NCI-H526 (cell line): ENCODE measurements around the gene PTPRC.

ENCODE experiments used
- DNase-seq, 2 experiments: peaks; one replicate each; lab custom pipeline; 2025; lab: John Stamatoyannopoulos, UW

The PTPRC gene

DNA sequence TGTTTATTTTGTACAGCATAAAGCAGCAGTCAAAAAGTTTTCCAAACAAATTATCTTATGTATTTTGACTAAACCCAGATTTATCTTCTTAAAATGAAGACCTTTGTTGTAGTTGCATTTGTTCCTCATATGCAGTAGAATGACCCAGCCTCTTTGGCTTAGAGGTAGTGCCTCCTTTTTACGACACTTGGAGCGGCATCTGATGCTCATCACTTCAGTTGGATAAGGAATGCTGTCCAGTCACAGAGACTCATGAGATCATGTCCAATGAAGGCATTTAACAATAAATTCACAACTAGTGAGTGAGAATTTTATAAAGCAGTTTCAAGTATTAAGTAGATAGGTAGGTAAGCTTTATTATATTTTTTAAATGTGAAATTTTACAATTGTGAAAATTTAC is 35.2 kb downstream of the PTPRC start:
- no peak for DNase-seq

DNA sequence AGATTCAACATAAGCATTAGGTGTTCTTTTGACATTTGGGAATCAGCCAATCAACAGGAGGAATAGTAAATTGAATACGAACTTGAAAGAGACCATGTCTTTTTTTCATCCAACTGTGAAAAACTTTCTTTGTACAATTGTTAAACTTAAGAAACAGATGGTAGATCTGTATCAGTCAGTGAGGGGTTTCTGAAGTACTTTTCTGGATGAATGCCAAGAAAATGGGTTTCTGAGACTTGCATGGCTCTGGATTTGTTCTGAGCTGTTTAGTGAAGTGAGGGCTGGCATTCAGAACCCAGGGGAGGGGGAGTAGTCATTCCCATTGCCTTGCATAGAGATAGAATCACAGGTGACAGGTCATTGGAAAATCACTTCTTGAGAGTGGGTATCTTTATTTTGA is 37.4 kb downstream of the PTPRC start:
- DNase-seq = no peak

DNA sequence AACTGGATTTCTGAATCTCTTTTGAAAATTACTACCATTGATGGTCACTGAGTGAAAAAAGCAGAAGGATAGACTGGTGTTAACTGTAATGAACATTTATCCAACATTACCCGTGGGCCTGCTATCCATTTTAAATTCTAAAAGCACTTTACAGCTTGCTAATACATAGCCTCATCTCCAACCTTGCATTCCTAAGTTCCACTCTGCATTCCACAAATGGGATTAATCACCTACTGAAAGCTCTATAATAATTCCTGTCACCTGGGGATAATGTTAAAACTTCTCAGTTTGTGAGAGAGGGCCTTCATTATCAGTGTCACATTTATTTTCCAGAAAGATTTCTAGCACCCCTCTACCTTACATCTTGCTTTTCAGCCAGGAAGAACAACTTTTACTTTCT is 38.2 kb downstream of the PTPRC start:
- no peak for DNase-seq

DNA sequence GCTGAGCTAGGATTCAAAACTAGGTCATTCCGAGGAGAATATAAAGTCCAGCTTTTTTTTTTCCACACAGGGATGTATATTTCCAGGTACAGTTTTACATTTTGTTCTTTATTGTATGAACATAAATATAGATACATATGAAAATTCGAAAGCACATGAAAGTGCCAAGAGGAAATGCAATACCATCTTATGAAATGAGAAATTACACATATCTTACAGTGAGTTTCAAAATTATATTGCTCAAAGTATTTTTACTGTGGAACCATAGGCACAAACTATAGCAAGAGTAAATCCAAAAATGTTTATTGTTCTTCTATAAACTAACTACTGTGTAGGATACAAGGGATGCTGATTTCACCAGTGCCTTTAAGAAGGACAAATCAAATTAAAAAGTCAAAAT is 39.0 kb downstream of the PTPRC start:
- DNase-seq = no peak

DNA sequence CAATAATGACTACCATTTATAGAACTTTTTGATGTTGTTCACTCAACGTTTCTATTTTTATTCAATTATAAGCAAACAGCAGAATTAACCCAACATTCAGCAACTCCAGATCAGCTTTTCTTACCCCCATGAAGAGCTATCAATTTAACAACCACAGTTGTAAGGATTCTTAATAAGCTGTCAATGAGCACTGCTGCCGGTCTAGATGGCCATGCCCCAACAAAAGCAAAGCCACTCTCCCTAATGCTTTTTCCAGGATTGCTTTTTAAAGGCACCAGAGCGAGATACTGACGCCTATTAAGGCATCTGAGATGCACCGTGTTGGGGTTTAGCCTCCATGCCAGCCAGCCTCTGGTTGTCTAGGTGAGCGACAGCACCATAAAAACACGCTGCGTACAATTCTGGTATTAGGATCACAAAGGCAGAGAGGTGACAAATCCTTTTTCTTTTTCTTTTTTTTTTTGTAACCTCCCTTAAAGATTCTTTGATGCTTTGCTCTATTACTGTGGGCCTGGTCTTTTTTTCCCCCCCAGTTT is 39.5 kb downstream of the PTPRC start:
- no peak for DNase-seq

DNA sequence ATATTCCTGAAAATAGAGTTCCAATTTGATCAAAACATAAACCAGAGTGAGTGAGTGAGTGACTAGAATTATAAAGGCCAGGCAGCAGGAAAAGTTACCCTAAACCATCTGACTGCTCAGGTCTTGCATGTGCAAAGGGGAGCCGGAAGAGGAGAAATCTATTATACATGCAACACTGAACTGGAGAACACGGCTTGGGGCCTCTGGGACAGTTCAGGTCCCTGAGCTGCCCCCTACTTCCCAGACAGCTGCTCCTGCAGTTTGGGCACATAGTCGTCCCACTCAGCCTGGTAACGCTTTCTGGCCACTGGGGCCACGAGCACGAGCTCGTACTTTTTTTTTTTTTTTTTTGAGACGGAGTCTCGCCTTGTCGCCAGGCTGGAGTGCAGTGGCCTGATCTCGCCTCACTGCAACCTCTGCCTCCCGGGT is 40.1 kb downstream of the PTPRC start:
- no peak for DNase-seq

DNA sequence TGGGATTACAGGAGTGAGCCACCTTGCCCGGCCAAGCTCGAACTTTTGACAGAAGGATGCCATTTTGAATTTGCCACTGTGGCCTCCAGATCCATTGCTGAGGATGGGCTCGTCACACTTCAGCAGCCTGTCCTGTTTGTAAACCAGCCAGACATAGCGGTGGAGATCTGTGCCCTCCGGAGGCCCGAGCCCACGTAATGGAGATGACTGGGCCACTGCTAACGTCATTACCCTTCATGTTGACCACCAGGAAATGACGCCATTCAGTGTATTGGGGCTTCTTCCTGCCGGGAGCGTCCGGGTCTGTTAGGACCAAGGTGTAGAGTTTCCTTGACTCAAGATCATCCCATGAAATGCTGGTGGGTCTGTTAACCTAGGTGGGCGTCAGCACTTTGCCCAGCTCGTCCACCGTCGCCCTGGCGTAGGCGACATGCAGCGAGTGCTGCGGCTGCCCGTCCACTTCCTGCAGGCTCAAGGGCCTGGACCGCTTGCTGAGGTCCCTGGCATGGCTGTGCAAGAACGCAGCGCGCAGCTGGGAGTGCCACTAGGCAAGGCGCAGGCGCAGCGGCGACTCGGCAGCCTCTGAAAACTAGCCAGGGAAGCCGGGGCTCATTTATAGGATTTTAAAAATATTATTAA is 40.8 kb downstream of the PTPRC start:
- DNase-seq = no peak

DNA sequence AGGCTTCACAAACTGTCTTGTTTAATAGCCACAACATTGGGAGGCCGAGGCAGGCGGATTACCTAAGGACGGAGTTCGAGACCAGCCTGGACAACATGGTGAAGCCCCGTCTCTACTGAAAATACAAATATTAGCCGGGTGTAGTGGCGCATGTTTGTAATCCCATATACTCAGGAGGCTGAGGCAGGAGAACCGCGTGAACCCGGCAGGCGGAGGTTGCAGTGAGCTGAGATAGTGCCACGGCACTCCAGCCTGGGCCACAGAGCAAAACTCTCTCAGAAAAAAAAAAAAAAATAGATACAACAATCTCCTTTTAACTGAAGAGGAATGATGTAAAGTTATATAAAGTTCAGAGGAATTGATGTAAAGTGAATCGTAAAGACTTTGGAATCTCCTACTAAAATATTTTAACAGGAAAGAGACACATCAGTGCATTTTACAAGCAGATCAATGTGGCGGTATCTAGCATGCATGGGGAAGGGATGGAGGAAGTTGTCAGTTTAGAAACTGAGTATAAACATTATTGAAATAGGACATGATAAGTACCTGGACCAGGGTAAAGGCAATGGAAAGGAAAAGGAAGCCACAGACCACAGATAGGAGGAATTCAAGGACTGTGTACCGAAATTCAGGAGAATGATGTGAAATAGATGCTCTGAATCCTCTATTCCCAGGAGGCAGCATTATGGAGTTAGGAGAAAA is 41.5 kb downstream of the PTPRC start:
- DNase-seq = no peak

DNA sequence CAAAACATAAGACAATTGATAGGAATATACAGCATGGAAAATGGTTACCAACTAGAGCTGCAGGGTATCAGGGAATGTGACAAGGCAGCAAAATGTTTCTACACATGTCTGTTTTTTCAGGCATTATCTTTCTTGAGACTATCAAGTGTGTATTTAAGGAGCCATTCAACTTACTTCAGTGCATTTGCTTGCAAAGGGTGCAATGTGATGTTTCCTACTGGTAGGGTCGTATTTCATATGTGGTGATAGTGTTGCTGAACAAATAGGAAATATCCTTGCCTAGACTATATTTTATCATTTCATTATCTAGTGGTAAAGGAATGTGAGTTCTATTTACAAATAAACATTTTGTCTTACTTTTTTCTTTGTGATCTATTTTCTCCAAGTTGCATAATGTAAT is 42.4 kb downstream of the PTPRC start:
- no peak for DNase-seq

DNA sequence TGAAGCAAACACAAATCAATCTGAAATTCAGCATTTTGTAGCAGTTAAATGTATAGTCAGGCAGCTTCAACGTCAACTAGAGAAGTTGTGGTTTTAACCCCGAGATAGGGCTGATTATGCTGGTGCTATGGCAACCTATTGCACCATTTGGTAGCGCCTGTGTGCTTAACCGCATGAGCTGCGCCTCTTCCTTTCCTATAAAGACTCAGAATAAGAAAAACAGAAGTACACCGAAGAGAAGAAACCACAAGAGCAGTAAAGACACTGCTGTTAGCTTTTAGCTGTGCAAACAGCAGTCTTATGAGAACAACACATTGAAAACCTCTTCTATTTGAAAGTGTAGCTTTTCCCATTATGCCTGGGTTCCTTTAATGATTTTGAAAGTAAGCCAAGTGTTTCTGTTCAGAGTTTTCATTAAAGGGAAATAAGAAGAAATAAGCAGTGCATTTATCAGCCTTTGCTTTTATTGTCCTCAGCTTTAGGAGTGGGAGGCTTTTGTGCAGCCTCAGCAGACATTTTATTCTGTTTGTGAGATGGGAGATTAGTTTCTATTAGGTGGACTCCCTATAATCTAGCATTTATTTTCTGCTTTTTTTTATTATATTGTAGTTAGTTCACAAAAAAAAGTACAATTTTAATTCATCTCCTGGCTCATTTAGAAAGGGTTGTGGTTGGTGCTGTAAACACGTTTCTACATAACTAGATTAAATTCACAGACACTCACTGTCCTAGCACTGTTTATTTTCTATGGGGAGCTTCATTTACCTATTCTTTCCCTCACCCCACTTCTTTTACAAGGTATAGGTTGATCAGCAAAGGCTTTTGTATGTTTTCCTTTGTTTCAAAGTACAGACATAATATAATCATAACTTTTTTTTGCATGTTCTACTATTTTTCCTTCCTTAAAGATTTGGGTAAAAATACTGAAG is 43.3 kb downstream of the PTPRC start:
- DNase-seq = peak; percentile 37 to 56

DNA sequence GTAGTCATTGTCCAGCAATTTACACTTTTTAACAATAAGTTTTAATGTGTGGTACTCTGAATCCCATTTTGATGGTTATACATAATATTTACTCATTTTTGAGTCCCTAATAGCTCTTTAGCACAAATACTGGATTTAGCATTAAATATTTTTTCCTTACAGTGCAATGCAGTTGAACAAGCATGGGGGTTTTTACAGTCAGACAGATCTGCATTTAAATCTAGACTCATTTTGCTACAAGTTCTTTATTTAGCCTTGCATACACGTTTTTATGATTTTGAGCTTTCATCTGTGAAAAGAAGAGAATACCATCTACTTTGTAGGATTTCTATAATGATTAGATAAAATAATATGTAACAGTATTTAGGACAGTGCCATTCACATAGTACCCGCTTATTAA is 44.0 kb downstream of the PTPRC start:
- DNase-seq = no peak

DNA sequence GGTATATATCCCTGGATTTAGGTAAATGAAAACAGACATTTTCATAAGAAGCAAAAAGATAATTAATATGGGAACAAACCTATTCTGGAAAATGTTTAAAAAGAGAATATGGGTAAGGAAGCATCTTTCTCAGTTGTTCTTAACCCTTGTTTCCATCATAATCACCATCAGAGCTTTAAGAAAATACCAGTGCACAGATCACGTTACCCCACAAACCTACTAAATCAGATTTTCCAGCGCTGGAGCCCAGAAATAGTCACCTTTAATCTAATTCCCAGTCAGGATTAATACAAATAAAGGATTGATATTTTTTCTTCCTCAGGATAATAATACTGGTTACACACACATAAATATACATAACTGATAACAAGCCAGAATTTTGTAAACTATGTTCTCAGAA is 44.6 kb downstream of the PTPRC start:
- DNase-seq = no peak

DNA sequence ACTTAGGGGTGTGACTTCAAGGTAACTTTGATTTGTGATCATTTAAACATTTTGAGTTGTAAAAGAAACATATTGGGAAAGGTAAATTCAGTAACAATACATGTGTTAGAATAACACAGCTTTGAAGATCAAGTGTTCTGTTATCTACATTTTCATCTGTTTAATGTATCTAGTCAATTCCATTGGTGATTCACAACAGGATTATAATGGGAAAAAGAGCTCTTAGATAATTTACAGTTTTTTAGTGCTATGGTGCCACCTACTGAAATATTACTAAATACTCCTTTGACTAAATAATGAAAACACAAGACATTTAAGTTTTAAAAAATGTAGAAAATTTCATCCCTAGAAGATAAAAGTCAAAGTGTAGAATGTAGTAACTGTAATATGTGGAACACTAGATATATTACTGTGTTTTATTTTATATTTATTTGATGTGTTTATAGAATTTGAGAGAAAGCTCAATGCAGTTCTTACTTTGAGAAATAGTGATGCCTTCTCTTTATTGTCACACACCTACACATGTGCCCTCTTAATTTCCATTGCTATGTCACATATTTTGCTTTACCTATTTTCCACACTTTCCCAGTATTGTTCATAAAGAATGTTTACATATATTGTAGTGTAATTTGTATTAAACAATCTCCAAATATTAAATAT is 47.4 kb downstream of the PTPRC start:
- DNase-seq = peak in 1 of 2 experiments; percentile 8

DNA sequence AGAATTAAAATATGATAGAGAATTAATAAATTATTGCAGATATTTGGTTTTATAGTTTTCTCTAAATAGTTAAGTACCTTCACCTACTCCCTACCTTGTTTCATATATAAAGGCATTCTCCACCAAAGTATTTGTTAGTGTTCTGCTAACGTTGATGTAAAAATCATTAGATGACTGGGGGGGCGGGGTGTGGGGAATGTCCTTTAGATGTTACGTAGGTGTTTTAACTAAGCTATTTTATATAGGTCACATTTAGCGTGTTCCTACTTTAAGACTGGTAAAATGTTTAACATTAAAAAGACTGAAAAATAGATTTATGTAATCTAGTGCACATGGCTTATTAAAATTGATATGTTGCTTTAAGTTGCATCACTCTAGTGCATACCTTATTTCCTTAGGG is 48.6 kb downstream of the PTPRC start:
- no peak for DNase-seq

DNA sequence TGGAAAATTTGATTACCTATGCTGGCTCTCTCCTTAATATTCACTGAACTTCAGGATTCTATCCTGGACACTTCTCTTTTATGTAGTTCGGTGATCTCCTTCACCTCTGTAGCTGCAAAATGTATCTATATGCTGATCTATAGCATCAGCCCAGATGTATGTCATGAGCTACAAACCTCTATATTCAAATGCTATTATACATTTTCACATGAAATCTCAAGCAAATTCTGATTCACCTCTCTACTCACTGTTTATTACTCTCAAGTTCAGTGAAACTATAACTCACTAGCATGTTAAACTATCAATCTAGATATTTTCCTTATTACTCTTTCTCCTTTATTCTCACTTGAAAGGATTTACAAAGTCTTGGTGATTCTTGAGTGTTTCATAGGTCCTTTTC is 52.2 kb downstream of the PTPRC start:
- no peak for DNase-seq

DNA sequence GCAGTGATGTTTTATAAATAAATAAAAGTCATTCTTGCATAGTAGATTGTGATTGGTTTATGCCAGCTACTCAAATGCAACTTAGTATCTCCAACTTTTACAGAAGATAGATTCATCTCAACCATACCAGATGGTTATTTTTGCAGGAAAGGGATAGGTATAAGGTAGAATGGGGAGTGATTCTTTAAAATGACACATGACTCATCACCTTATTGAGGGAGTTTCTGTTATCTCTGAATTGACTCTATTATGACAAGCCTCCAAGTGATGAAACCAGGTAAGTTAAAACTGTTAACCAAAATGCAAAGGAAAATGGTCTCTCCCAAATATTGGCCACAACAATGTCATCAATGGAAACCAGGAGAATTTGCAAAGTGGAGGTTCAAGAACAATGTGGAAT is 54.5 kb downstream of the PTPRC start:
- no peak for DNase-seq

DNA sequence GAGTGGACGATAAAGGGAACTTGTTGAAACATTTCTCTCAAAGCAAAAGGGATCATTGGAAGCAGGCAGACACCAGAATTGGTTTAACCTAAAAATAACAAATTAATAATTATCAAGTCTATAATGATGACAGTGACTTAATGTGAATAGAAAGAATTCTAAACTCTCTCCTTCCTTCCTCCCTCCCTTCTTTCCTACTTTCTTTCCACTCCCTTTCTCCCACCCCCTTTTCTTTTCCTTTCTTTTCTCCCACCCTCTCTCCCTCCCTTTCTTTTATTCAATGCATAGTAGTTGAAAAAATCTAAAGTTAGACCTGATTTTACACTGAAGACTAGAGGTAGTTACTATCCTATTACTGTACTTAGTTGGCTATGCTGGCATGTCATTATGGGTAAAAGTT is 55.7 kb downstream of the PTPRC start:
- DNase-seq = no peak

DNA sequence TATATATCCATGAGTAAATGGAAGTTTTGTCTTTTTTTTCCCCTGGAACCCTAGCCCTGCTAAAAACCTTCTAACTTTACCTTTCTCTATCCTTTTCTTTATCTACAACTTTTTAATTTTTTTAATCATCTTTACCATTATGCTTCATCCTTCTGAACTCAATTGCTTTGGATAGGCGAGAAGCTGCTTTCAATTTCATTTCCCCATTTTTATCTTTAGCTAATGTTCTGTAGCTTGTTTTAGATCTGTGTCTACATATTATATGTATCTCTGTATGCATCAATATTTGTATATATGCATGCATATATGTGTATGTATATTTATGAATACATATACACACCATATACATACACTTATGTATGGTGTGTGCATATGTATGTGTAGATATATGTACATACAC is 57.4 kb downstream of the PTPRC start:
- no peak for DNase-seq

DNA sequence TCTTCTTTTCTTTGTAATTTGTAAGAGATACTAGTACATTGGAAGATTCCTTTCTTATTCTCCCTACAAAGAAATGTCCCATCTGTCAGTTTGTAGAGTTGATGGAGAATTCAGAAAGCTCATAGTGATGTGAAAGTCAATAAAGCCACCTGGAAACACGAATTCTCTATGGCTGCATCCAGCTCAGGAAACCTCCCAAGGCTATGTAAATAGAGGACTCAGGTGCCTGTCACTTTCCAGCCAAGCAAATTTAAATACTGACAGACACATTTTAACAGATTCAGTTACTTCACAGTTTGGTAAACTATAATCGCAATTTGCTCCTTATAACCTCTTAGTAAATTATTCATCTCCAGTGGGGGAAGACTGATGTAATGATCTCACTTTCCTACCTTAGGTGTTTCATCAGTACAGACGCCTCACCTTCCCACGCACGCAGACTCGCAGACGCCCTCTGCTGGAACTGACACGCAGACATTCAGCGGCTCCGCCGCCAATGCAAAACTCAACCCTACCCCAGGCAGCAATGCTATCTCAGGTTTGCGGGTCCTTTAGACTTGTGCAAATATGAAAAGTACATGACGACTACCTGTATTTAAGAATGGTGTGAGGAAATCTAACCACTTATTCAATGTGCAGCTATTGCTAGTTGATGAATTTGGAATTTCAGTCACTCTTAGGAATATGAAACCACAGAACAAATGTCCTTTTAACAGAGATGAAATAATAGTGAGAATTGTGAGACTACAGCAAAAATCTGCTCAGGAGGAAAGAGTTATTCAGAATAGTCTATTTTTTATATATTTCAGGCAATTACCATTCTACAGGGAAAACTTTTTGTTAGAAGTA is 60.6 kb downstream of the PTPRC start:
- peak in 1 of 2 experiments; percentile 67 for DNase-seq

DNA sequence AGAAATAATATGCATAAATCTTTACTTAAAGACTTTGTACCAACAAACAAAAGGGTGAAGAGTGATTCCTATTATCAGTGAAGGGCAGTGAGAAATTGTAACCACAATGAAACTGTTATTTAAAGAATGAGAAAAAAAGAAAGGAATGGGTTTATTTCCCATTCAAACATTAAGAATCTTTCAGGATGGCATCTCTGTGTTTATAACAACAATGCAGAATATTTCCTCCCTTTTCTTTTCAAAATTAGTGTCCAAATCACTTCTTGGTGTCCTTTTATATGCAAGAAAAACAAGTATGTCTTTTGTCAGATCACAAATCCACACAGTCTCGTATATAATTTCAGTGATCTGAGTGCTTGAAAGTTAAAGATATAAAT is 61.2 kb downstream of the PTPRC start:
- DNase-seq = no peak

DNA sequence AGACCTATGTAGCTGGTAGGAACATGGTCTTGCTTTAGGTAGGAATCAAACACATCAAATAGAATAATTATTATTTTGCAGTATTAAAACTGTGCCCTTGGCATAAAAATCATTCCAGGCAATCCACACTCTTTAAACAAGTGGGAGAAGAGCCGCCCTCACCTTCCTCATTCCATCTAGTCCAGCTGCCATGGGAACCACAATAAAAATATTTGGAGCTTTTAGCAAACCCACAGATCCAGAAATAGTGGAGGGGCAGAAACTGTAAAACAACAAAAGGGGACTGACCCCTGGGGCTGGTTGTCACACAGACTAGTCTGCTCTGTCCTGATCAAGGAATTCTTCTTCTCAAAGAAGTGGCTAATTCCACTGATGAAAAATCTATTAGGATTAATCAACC is 61.6 kb downstream of the PTPRC start:
- DNase-seq = no peak
